H1 (cell line): Measurements from ENCODE around the gene DYNLRB1. TPM values are rescaled to one million over a fixed set of nuclear protein-coding genes. Genes with fewer than 3 reads are reported as not detected.

ENCODE experiments used
- CTCF ChIA-PET: fragments of 300-600 bp; sonication (Branson Sonifier 250); formaldehyde crosslinking; loops from one replicate; lab custom pipeline; 2021; ENCODE audit not compliant: partially characterized antibody; lab: Charles Lee
- POLR2A ChIA-PET: fragments of 300-600 bp; sonication (Branson Sonifier 250); formaldehyde crosslinking; loops from one replicate; lab custom pipeline; 2021; ENCODE audit warnings: inconsistent platforms; ENCODE audit not compliant: partially characterized antibody; lab: Charles Lee
- DNase-seq, 2 experiments: peaks; one replicate each; pipeline versions ENCODE4 v3.0.0 to v3.0.0-alpha.2; 2010 to 2022; ENCODE audit warnings: low spot score in 2 of 2, low read depth in 1 of 2, mixed read lengths in 1 of 2
- FAIRE-seq: peaks from 2 replicates; lab custom pipeline; 2011; peaks lifted over from hg19 to GRCh38; lab: Jason Lieb, UNC
- H2AFZ ChIP-seq: 2 replicates; pipeline ENCODE4 v1.8.1; 2012; ENCODE audit warnings: low read length, inconsistent platforms
- H2AK5ac ChIP-seq: 2 replicates; pipeline ENCODE4 v1.6.1; 2013; ENCODE audit warnings: low read depth, low read length
- H2BK120ac ChIP-seq: replicated peaks from 2 replicates; pipeline ENCODE3; 2013; ENCODE audit warnings: low read depth, low read length, inconsistent platforms
- H2BK12ac ChIP-seq: 2 replicates; pipeline ENCODE4 v1.6.1; 2013; ENCODE audit warnings: low read depth, low read length
- H2BK15ac ChIP-seq: 2 replicates; pipeline ENCODE4 v1.6.1; 2013; ENCODE audit warnings: low read length
- H2BK20ac ChIP-seq: 2 replicates; pipeline ENCODE4 v1.6.1; 2013; ENCODE audit warnings: low read length
- H2BK5ac ChIP-seq: 2 replicates; pipeline ENCODE4 v1.6.1; 2013; ENCODE audit warnings: low read depth, low read length
- H3K14ac ChIP-seq: 2 replicates; pipeline ENCODE4 v1.6.1; 2013; ENCODE audit warnings: inconsistent platforms; ENCODE audit not compliant: insufficient read length
- H3K18ac ChIP-seq: 2 replicates; pipeline ENCODE4 v1.6.1; 2013; ENCODE audit warnings: low read length; ENCODE audit errors: extremely low read depth
- H3K23ac ChIP-seq: 2 replicates; pipeline ENCODE4 v1.6.1; 2013; ENCODE audit warnings: inconsistent platforms; ENCODE audit not compliant: insufficient read length
- H3K23me2 ChIP-seq: 2 replicates; pipeline ENCODE4 v1.6.1; 2013; ENCODE audit warnings: low read depth, low read length
- H3K27ac ChIP-seq: 2 replicates; pipeline ENCODE4 v1.6.1; 2011; ENCODE audit warnings: low read depth, low read length, inconsistent platforms
- H3K27me3 ChIP-seq, 4 experiments: replicated peaks in 1 of 4; 1 replicate in 1 of 4; 2 replicates in 3 of 4; pipeline versions ENCODE4 v1.6.1 to v1.8.1; 2011 to 2013; ENCODE audit warnings: low read length in 3 of 4, mild to moderate bottlenecking in 3 of 4, inconsistent platforms in 2 of 4, mixed read lengths in 2 of 4, moderate library complexity in 1 of 4; ENCODE audit not compliant: control insufficient read depth in 3 of 4, insufficient read depth in 3 of 4; ENCODE audit errors: extremely low read depth in 1 of 4
- H3K36me3 ChIP-seq, 4 experiments: 2 replicates each; pipeline versions ENCODE4 v1.6.1 to v1.8.1; 2011 to 2013; ENCODE audit warnings: mild to moderate bottlenecking in 4 of 4, low read length in 3 of 4, moderate library complexity in 2 of 4, control low read depth in 1 of 4, inconsistent platforms in 1 of 4; ENCODE audit not compliant: insufficient read depth in 4 of 4, control insufficient read depth in 2 of 4
- H3K4ac ChIP-seq: replicated peaks from 2 replicates; pipeline ENCODE3; 2013; ENCODE audit warnings: low read length, low read depth, mixed read lengths, inconsistent platforms; ENCODE audit not compliant: insufficient read length
- H3K4me1 ChIP-seq, 4 experiments: replicated peaks in 1 of 4; 1 replicate in 1 of 4; 2 replicates in 3 of 4; pipeline versions ENCODE4 v1.6.1 to v1.8.1; 2011 to 2013; ENCODE audit warnings: low read length in 3 of 4, inconsistent platforms in 2 of 4, mixed read lengths in 1 of 4; ENCODE audit not compliant: insufficient read depth in 4 of 4, control insufficient read depth in 3 of 4
- H3K4me2 ChIP-seq, 2 experiments: 2 replicates each; pipeline versions ENCODE4 v1.6.1 to v1.8.1; 2011 to 2013; ENCODE audit warnings: low read depth in 2 of 2, low read length in 2 of 2, control low read depth in 1 of 2, inconsistent platforms in 1 of 2, mild to moderate bottlenecking in 1 of 2; ENCODE audit not compliant: insufficient read depth in 1 of 2
- H3K4me3 ChIP-seq, 4 experiments: fragments of 200-600, 300-600 bp in 1 of 4; sonication (generic), shearing (Covaris generic), sonication (Bioruptor Twin) in 1 of 4; 2 replicates each; pipeline versions ENCODE4 v1.5.1 to v1.8.1; 2011 to 2016; ENCODE audit warnings: low read length in 4 of 4, low read depth in 3 of 4, control low read depth in 2 of 4, inconsistent platforms in 2 of 4, mild to moderate bottlenecking in 2 of 4, mixed read lengths in 1 of 4, moderate library complexity in 1 of 4; ENCODE audit not compliant: insufficient read depth in 2 of 4; ENCODE audit errors: extremely low read depth in 1 of 4
- H3K56ac ChIP-seq: replicated peaks from 2 replicates; pipeline ENCODE3; 2013; ENCODE audit warnings: low read depth, mild to moderate bottlenecking, mixed read lengths, low read length, inconsistent platforms; ENCODE audit not compliant: insufficient read length
- H3K79me1 ChIP-seq: 2 replicates; pipeline ENCODE4 v1.6.1; 2013; ENCODE audit warnings: low read depth, low read length, control low read depth
- H3K79me2 ChIP-seq, 2 experiments: 2 replicates each; pipeline versions ENCODE4 v1.6.1 to v1.8.1; 2012 to 2013; ENCODE audit warnings: low read length in 2 of 2, mild to moderate bottlenecking in 2 of 2, inconsistent platforms in 1 of 2; ENCODE audit not compliant: insufficient read depth in 2 of 2, control insufficient read depth in 1 of 2
- H3K9ac ChIP-seq, 4 experiments: replicated peaks in 1 of 4; 1 replicate in 1 of 4; 2 replicates in 3 of 4; pipeline versions ENCODE4 v1.6.1 to v1.8.1; 2011 to 2013; ENCODE audit warnings: low read depth in 3 of 4, low read length in 3 of 4, control low read depth in 2 of 4, mild to moderate bottlenecking in 2 of 4, moderate library complexity in 2 of 4, inconsistent platforms in 1 of 4; ENCODE audit errors: extremely low read depth in 1 of 4
- H3K9me3 ChIP-seq, 2 experiments: 2 replicates each; pipeline versions ENCODE4 v1.6.1 to v1.8.1; 2012 to 2013; ENCODE audit warnings: mild to moderate bottlenecking in 2 of 2, moderate library complexity in 2 of 2, control low read depth in 1 of 2, inconsistent platforms in 1 of 2, low read depth in 1 of 2, low read length in 1 of 2, mixed read lengths in 1 of 2; ENCODE audit not compliant: insufficient read depth in 2 of 2
- H4K20me1 ChIP-seq, 2 experiments: replicated peaks in 1 of 2; 2 replicates each; pipeline versions ENCODE3 to v1.8.1; 2011 to 2013; ENCODE audit warnings: inconsistent platforms in 2 of 2, low read length in 2 of 2, mild to moderate bottlenecking in 1 of 2; ENCODE audit not compliant: insufficient read depth in 2 of 2, control insufficient read depth in 1 of 2
- H4K5ac ChIP-seq: 2 replicates; pipeline ENCODE4 v1.6.1; 2013; ENCODE audit warnings: low read length, low read depth, mixed read lengths, inconsistent platforms; ENCODE audit not compliant: insufficient read length
- H4K8ac ChIP-seq: 2 replicates; pipeline ENCODE4 v1.8.0; 2013; ENCODE audit warnings: mild to moderate bottlenecking, moderate library complexity, low read length, inconsistent platforms; ENCODE audit not compliant: insufficient read depth; ENCODE audit errors: extremely low read depth
- H4K91ac ChIP-seq: replicated peaks from 2 replicates; pipeline ENCODE3; 2013; ENCODE audit warnings: low read length, mixed read lengths, inconsistent platforms; ENCODE audit not compliant: insufficient read length
- BACH1 ChIP-seq: IDR thresholded peaks from 2 replicates; pipeline ENCODE4 v1.6.1; 2012; ENCODE audit warnings: low read length, improper control_type of control experiment
- EP300 ChIP-seq, 2 experiments: IDR thresholded peaks; 1 replicate in 1 of 2; 2 replicates in 1 of 2; pipeline ENCODE4 v1.6.1; 2011 to 2012; ENCODE audit warnings: low read depth in 2 of 2, low read length in 2 of 2, mild to moderate bottlenecking in 2 of 2, borderline replicate concordance in 1 of 2, inconsistent platforms in 1 of 2, moderate library complexity in 1 of 2
- SP4 ChIP-seq: IDR thresholded peaks from 2 replicates; pipeline ENCODE4 v1.6.1; 2012; ENCODE audit warnings: low read length, inconsistent platforms
- WGBS, 2 experiments: shearing (Covaris generic) in 1 of 2; methylation state at CpG; one replicate each; pipeline versions ENCODE4 v1.1.6 to v1.1.7; 2013 to 2015; ENCODE audit warnings: low lambda C conversion rate in 2 of 2, mixed read lengths in 2 of 2, inconsistent platforms in 1 of 2, low coverage in 1 of 2, missing lambda C conversion rate in 1 of 2; ENCODE audit not compliant: insufficient replicate concordance in 2 of 2, insufficient coverage in 1 of 2, insufficient read length in 1 of 2; ENCODE audit errors: extremely low coverage in 1 of 2, missing lambda C conversion rate in 1 of 2; 5-methylcytosine and 5-hydroxymethylcytosine counted together
- polyA plus RNA-seq, 7 experiments: library from polyadenylated mRNA; depleted of rRNA in 3 of 7; stranded (reverse) in 5 of 7; unstranded in 2 of 7; fragments of >200 nt in 5 of 7; fragments of 200-250 nt in 2 of 7; gene quantifications; 1 replicate in 5 of 7; 2 replicates in 1 of 7; 4 replicates in 1 of 7; pipeline versions ENCODE4 v1.2.1 to v1.2.3, GENCODE V29; 2011 to 2013; ENCODE audit warnings: missing spikeins in 2 of 7, mixed read lengths in 2 of 7
- total RNA-seq: library from RNA; stranded (reverse); fragmentation: NEBNext Ultra II Directional; extraction: Animal tissue kit (Norgen Biotek cat#: 25700); gene quantifications from 2 replicates; pipeline ENCODE4 v1.2.1, GENCODE V29; 2021

DYNLRB1 gene
- total and polyA plus RNA-seq, 2 of the 8 experiments (the other 6 are each of a cell fraction or from before 2014, with no cell fraction given), result 109 to 214 TPM

- Histone ChIP-seq H4K20me1 (peaks cover 2 to 7% of the 10 kb centered on the region in 2 experiments), H3K79me2 (no peaks in the 10 kb centered on the region), H2BK12ac (no peak overlapping the region), H3K27me3 (no peaks in the 10 kb centered on the region), H3K9me3 (no peaks in the 10 kb centered on the region), H3K18ac (no peak overlapping the region), H2BK5ac (no peak overlapping the region), H3K36me3 (peaks cover 13 to 23% (median 19%) of the 10 kb centered on the region in 4 experiments), H3K9ac (no peak overlapping the region), H2AK5ac (no peak overlapping the region), H3K4me3 (no peak overlapping the region), H3K23me2 (peaks cover 3% of the 10 kb centered on the region; the same call in 1 of the 2 replicates), H3K79me1 (no peaks in the 10 kb centered on the region), H3K14ac (no peak overlapping the region), H3K4ac (no peak overlapping the region), H4K8ac (no peak overlapping the region), H2BK120ac (no peak overlapping the region), H3K4me1 (peaks cover 0 to 7% (median 2%) of the 10 kb centered on the region in 4 experiments; a peak in 3 of 7 replicates), H2BK20ac (no peak overlapping the region), H2AFZ (no peak overlapping the region), H3K56ac (no peak overlapping the region), H3K23ac (no peak overlapping the region), H3K4me2 (no peak overlapping the region), H4K91ac (no peak overlapping the region), H4K5ac (no peak overlapping the region), H2BK15ac (no peak overlapping the region), H3K27ac (no peak overlapping the region)
- TF ChIP-seq SP4, result no peak
- no peak for TF ChIP-seq EP300 (IDR thresholded peaks at IDR 0.05; ENCODE audit: borderline replicate concordance in 1 of 2, low read depth in 2 of 2, low read length in 2 of 2)
- no peak for TF ChIP-seq BACH1
- no peak for DNase-seq
- WGBS, 2 experiments, result 94% methylated on average over 8 of the region's 8 CpGs; no CpG with 5 or more reads in 1 of the 2 experiments
- CTCF ChIA-PET, result interaction anchor here (0.6 to 4.9 kb wide), 12 partner anchors 9 to 248 kb away, joined by 3 to 24 read pairs (median 4); no protein-coding TSS in a partner anchor
- FAIRE-seq, result no peak
- POLR2A ChIA-PET, result interaction anchor here (1.9 kb wide), 1 partner anchor 166 kb away, joined by 5 read pairs; no protein-coding TSS in a partner anchor
These were observed 23.5 kb downstream of the DYNLRB1 start for GRCh38 chr20:34539756-34540155.
